NCI-H2107 treated with DMSO at 0.1 percent for 48 hours (cell line): Measurements from ENCODE around the gene CD19.
"Not testable (repeated sequence)": the region's sequence is repeated elsewhere in the genome, so short reads cannot be mapped to it uniquely, and the experiment has no call there.

ENCODE experiments used
- DNase-seq: peaks from one replicate; lab custom pipeline; 2025; ENCODE audit not compliant: unreplicated experiment; lab: John Stamatoyannopoulos, UW

CD19 gene

GRCh38 chr16:28931801-28932225 lies at the start of gene CD19:
Gene CD19 (plus strand): TSS chr16:28931971. CDS start chr16:28932001, 30 bp downstream.
- DNase-seq = no peak

- no peak for DNase-seq
These were observed 49.1 kb upstream of the CD19 start for GRCh38 chr16:28882551-28883160.

- DNase-seq = no peak
These were observed 48.4 kb upstream of the CD19 start for GRCh38 chr16:28883221-28883996.

GRCh38 chr16:28884045-28884444 lies 47.7 kb upstream of the CD19 start:
- DNase-seq = no peak

- DNase-seq = no peak
These were observed 44.8 kb upstream of the CD19 start for GRCh38 chr16:28886945-28887344.

- DNase-seq = not testable (repeated sequence)
These were observed 41.4 kb upstream of the CD19 start for GRCh38 chr16:28890355-28890754.

- DNase-seq = no peak
These were observed 39.5 kb upstream of the CD19 start for GRCh38 chr16:28891964-28892890.

- DNase-seq = no peak
These were observed 38.5 kb upstream of the CD19 start for GRCh38 chr16:28893291-28893690.

- no peak for DNase-seq
These were observed 36.2 kb upstream of the CD19 start for GRCh38 chr16:28895609-28896008.

- DNase-seq = no peak
These were observed 33.9 kb upstream of the CD19 start for GRCh38 chr16:28897826-28898225.

GRCh38 chr16:28898266-28898665 lies 33.5 kb upstream of the CD19 start:
- DNase-seq = no peak

GRCh38 chr16:28898942-28899341 lies 32.8 kb upstream of the CD19 start:
- DNase-seq = no peak

GRCh38 chr16:28899882-28900590 lies 31.7 kb upstream of the CD19 start:
- DNase-seq = no peak

- no peak for DNase-seq
These were observed 31.2 kb upstream of the CD19 start for GRCh38 chr16:28900601-28901000.

GRCh38 chr16:28901862-28902261 lies 29.9 kb upstream of the CD19 start:
- DNase-seq = no peak

GRCh38 chr16:28902909-28903308 lies 28.9 kb upstream of the CD19 start:
- no peak for DNase-seq

GRCh38 chr16:28903344-28904042 lies 28.3 kb upstream of the CD19 start:
- DNase-seq = no peak

- no peak for DNase-seq
These were observed 27.4 kb upstream of the CD19 start for GRCh38 chr16:28904363-28904762.

- DNase-seq = no peak
These were observed 26.9 kb upstream of the CD19 start for GRCh38 chr16:28904828-28905227.

GRCh38 chr16:28905229-28905754 lies 26.5 kb upstream of the CD19 start:
- no peak for DNase-seq
